Activated naive CD4-positive, alpha-beta T cell treated with anti-CD3 and anti-CD28 coated beads, Interleukin-2, amount 10 ng/mL, durations not matched to agents 7 days and 5 days (primary cell): ENCODE measurements around the gene TMCC2.

Experiments
- CTCF ChIA-PET: fragments of 350-600 bp; sonication (Branson Sonifier 250); formaldehyde crosslinking; loops from one replicate; lab custom pipeline; 2021; ENCODE audit warnings: antibody characterized with exemption; lab: Charles Lee
- DNase-seq: peaks from one replicate; pipeline ENCODE4 v3.0.0-alpha.2; 2020
- H3K27ac Mint-ChIP-seq: one replicate; pipeline ENCODE4 v1.8.0; 2021; ENCODE audit warnings: mild to moderate bottlenecking, moderate library complexity, mixed read lengths
- H3K27me3 Mint-ChIP-seq: one replicate; pipeline ENCODE4 v1.8.0; 2021; ENCODE audit warnings: mild to moderate bottlenecking, mixed read lengths
- H3K36me3 Mint-ChIP-seq: one replicate; pipeline ENCODE4 v1.8.0; 2021; ENCODE audit warnings: mixed read lengths
- H3K4me1 Mint-ChIP-seq: one replicate; pipeline ENCODE4 v1.8.0; 2021; ENCODE audit warnings: mixed read lengths
- H3K4me3 Mint-ChIP-seq: one replicate; pipeline ENCODE4 v1.8.0; 2021; ENCODE audit warnings: mild to moderate bottlenecking, moderate library complexity, mixed read lengths
- H3K9me3 Mint-ChIP-seq: one replicate; pipeline ENCODE4 v1.8.0; 2021; ENCODE audit warnings: mixed read lengths

Gene TMCC2

GRCh38 chr1:205237526-205238484, 10.1 kb downstream of the TMCC2 start:
- H3K27ac Mint-ChIP-seq: no peak overlapping the region
- peaks cover 19% of the 10 kb centered on the region for H3K4me1 Mint-ChIP-seq
- no peak for DNase-seq
- CTCF ChIA-PET: interaction anchor here (4.4 to 6.8 kb wide), 2 partner anchors 9 to 18 kb away, joined by 29 to 39 read pairs; partner anchors contain the start of gene TMCC2
- no peaks in the 10 kb centered on the region for H3K36me3 Mint-ChIP-seq
- H3K4me3 Mint-ChIP-seq: no peak overlapping the region
- H3K27me3 Mint-ChIP-seq: peaks cover 14% of the 10 kb centered on the region
- H3K9me3 Mint-ChIP-seq: no peaks in the 10 kb centered on the region

GRCh38 chr1:205239078-205239477, 11.3 kb downstream of the TMCC2 start:
- Mint-ChIP-seq H3K9me3 (no peaks in the 10 kb centered on the region), H3K27ac (no peak overlapping the region)
- CTCF ChIA-PET: interaction anchor here (4.4 to 6.8 kb wide), 2 partner anchors 10 to 16 kb away, joined by 29 to 39 read pairs; partner anchors contain the start of gene TMCC2

GRCh38 chr1:205240118-205240517, 12.4 kb downstream of the TMCC2 start:
- no peak for DNase-seq
- Mint-ChIP-seq H3K27me3 (peaks cover 14% of the 10 kb centered on the region), H3K4me3 (no peak overlapping the region), H3K9me3 (no peaks in the 10 kb centered on the region), H3K27ac (no peak overlapping the region), H3K4me1 (peaks cover 14% of the 10 kb centered on the region), H3K36me3 (no peaks in the 10 kb centered on the region)
- CTCF ChIA-PET: interaction anchor here (0.6 to 6.8 kb wide), 3 partner anchors 11 to 99 kb away, joined by 3 to 39 read pairs (median 29); partner anchors contain the start of gene TMCC2

More at GRCh38 chr1:205239078-205239477, 11.3 kb downstream of the TMCC2 start:
- Mint-ChIP-seq H3K36me3 (no peaks in the 10 kb centered on the region), H3K4me1 (peaks cover 14% of the 10 kb centered on the region), H3K4me3 (no peak overlapping the region), H3K27me3 (peaks cover 14% of the 10 kb centered on the region)
- DNase-seq: no peak

GRCh38 chr1:205240569-205240968, 12.8 kb downstream of the TMCC2 start:
- Mint-ChIP-seq H3K4me3 (no peak overlapping the region), H3K27me3 (peaks cover 14% of the 10 kb centered on the region), H3K27ac (no peak overlapping the region), H3K36me3 (no peaks in the 10 kb centered on the region), H3K9me3 (no peaks in the 10 kb centered on the region), H3K4me1 (peaks cover 14% of the 10 kb centered on the region)
- DNase-seq: no peak
- CTCF ChIA-PET: interaction anchor here (0.6 to 6.8 kb wide), 3 partner anchors 12 to 99 kb away, joined by 3 to 39 read pairs (median 29); partner anchors contain the start of gene TMCC2

GRCh38 chr1:205241366-205242030, 13.8 kb downstream of the TMCC2 start:
- Mint-ChIP-seq H3K27ac (no peak overlapping the region), H3K36me3 (no peaks in the 10 kb centered on the region), H3K4me3 (no peak overlapping the region), H3K4me1 (peaks cover 20% of the 10 kb centered on the region), H3K27me3 (peaks cover 14% of the 10 kb centered on the region), H3K9me3 (no peaks in the 10 kb centered on the region)
- no peak for DNase-seq
- CTCF ChIA-PET: interaction anchor here (6.8 kb wide), 1 partner anchor 14 kb away, joined by 39 read pairs; no protein-coding TSS in a partner anchor

GRCh38 chr1:205243350-205244191, 15.8 kb downstream of the TMCC2 start:
- Mint-ChIP-seq H3K27me3 (peaks cover 9% of the 10 kb centered on the region), H3K9me3 (no peaks in the 10 kb centered on the region), H3K27ac (no peak overlapping the region), H3K4me1 (peaks cover 16% of the 10 kb centered on the region), H3K36me3 (no peaks in the 10 kb centered on the region), H3K4me3 (no peak overlapping the region)
- DNase-seq: no peak
- CTCF ChIA-PET: interaction anchor here (1.1 to 2.2 kb wide), 5 partner anchors 11 to 254 kb away, joined by 3 to 13 read pairs (median 3); no protein-coding TSS in a partner anchor

GRCh38 chr1:205244384-205244783, 16.6 kb downstream of the TMCC2 start:
- Mint-ChIP-seq H3K9me3 (no peaks in the 10 kb centered on the region), H3K27me3 (peaks cover 6% of the 10 kb centered on the region), H3K27ac (no peak overlapping the region), H3K36me3 (no peaks in the 10 kb centered on the region), H3K4me1 (peaks cover 16% of the 10 kb centered on the region), H3K4me3 (no peak overlapping the region)
- CTCF ChIA-PET: interaction anchor here (0.9 to 1.4 kb wide), 3 partner anchors 11 to 255 kb away, joined by 3 read pairs; no protein-coding TSS in a partner anchor
- DNase-seq: no peak

- H3K27ac Mint-ChIP-seq: no peak overlapping the region
Observed at GRCh38 chr1:205245096-205245495, 17.4 kb downstream of the TMCC2 start.

GRCh38 chr1:205246351-205247119, 18.8 kb downstream of the TMCC2 start:
- Mint-ChIP-seq H3K9me3 (no peaks in the 10 kb centered on the region), H3K4me3 (no peak overlapping the region), H3K27ac (no peak overlapping the region), H3K27me3 (peaks cover 6% of the 10 kb centered on the region), H3K36me3 (no peaks in the 10 kb centered on the region), H3K4me1 (peaks cover 16% of the 10 kb centered on the region)
- no peak for DNase-seq
- CTCF ChIA-PET: interaction anchor here (1.0 to 3.5 kb wide), 5 partner anchors 10 to 107 kb away, joined by 3 to 23 read pairs (median 6); no protein-coding TSS in a partner anchor

More at GRCh38 chr1:205245096-205245495, 17.4 kb downstream of the TMCC2 start:
- Mint-ChIP-seq H3K36me3 (no peaks in the 10 kb centered on the region), H3K9me3 (no peaks in the 10 kb centered on the region), H3K4me1 (peaks cover 16% of the 10 kb centered on the region), H3K4me3 (no peak overlapping the region), H3K27me3 (peaks cover 6% of the 10 kb centered on the region)
- CTCF ChIA-PET: interaction anchor here (0.9 to 1.4 kb wide), 2 partner anchors 10 to 15 kb away, joined by 3 read pairs; no protein-coding TSS in a partner anchor
- DNase-seq: no peak

- Mint-ChIP-seq H3K4me3 (no peak overlapping the region), H3K36me3 (no peaks in the 10 kb centered on the region), H3K27ac (no peak overlapping the region), H3K27me3 (peaks cover 6% of the 10 kb centered on the region), H3K9me3 (no peaks in the 10 kb centered on the region), H3K4me1 (peaks cover 16% of the 10 kb centered on the region)
- DNase-seq: no peak
- CTCF ChIA-PET: interaction anchor here (1.4 to 3.5 kb wide), 4 partner anchors 9 to 26 kb away, joined by 5 to 23 read pairs (median 7); no protein-coding TSS in a partner anchor
Observed at GRCh38 chr1:205247130-205247921, 19.6 kb downstream of the TMCC2 start.

GRCh38 chr1:205248793-205249601, 21.3 kb downstream of the TMCC2 start:
- Mint-ChIP-seq H3K4me3 (no peak overlapping the region), H3K27ac (no peak overlapping the region), H3K9me3 (no peaks in the 10 kb centered on the region), H3K36me3 (no peaks in the 10 kb centered on the region), H3K27me3 (peaks cover 6% of the 10 kb centered on the region), H3K4me1 (peaks cover 16% of the 10 kb centered on the region)
- CTCF ChIA-PET: interaction anchor here (0.9 to 9.4 kb wide), 5 partner anchors 8 to 260 kb away, joined by 3 to 224 read pairs (median 6); partner anchors contain the start of gene TMCC2
- no peak for DNase-seq
